NCI-H187 treated with DMSO at 0.1 percent for 48 hours (cell line): Measurements from ENCODE around the gene CEBPE.
"Not testable (repeated sequence)": the region's sequence is repeated elsewhere in the genome, so short reads cannot be mapped to it uniquely, and the experiment has no call there.

Experiments
- DNase-seq: peaks from one replicate; lab custom pipeline; 2025; lab: John Stamatoyannopoulos, UW

Gene CEBPE

DNA sequence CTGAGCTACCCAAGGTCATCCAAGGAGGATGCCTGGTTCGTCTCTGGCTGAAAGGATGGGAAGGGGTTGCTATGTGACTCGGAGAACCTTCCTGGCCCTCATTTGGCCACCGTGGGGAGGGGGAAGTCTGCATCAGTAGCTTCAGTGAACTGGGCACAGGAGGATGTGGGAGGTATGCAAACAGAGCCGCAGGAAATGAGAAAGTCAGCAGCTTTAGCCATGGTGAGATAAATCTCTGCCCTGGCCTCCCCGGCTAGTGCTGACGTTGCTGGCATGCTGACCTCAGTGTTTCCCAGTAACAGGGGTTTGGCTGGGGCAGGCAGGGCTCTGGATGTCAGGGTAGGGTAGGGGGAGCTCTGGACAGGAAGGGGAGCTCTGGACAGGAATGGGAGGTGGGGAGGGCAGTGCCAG, 2.3 kb upstream of the CEBPE start:
- DNase-seq, result no peak

DNA sequence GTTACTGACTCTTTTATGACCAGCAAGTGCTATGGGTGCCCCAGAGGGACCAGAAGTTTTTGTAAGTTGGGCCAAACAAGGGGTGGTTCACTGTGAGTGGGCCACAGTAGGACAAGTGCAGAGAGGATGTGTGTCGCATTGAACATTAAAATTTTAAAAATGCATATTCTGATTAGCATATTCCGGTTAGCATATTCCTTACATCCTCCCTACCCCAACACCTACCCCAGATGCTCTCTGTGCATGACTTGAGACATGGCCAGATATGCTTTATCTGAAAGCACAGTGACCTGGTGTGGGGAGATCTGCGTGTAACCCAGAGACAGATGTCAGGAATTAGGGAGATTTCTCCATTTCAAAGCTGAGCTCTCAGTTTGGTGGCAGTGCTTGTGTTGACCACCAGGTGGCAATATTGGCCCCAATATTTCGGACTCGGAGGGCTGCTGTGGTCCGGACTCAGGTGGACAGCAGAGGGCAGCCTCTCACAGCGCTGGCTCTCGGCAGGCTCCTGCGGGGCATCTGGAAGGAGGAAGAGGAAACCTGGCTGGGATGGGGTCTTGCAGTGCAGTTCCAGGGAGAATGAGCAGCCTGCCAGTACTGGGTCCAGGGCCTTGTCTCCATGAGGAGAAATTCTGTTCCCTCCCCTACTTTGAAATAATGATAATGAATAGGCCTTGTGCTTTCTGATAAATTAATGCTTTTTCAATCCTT, 1.6 kb upstream of the CEBPE start:
- peak; percentile 47 for DNase-seq

DNA sequence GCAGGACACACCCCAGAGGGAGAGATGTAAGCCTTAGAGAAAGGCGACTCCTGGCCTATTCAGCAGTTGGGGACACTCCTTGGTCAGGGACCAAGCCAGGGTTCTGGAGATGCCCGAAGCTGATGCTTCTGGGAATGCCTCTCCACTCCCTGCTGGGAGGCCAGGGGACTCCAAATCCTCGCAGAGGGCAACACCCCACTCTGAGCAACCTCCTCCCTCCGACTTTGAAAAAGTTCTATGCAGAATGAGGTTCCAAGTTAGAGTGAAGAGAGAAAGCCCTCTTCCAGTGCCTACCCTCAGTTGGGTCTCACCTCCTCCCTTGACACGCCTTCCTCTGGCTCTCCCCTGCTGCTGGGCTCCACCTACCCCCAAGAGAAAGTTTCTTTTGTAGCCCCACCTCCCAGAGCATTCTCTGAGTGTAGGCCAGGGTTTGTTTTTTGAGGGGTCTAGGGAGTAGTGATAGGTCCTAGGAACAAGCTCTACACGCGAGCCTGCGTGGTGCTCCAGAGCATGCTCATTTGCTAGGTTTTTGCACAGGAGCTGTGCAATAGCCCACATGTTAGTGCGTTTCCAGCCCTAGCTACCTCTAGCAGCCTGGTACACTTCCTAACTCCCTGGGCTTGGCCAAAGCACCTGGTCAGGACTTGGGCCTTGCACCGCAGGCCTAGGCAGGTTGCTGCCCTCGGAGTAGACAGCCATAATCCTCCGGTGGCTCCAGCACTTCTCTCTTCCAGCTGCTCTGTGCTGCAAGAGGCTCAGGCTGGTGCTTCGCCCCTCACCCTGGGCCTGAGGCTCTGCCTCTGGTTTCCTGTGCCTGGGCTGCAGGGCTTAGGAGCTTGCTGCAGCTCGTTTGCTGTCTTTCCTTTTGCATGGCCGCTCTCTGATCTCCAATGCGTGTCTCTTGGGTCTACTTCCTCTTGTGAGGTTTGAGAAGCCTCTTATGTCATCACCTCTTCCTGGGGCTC, 590 bp upstream of the CEBPE start:
- DNase-seq, result no peak

DNA sequence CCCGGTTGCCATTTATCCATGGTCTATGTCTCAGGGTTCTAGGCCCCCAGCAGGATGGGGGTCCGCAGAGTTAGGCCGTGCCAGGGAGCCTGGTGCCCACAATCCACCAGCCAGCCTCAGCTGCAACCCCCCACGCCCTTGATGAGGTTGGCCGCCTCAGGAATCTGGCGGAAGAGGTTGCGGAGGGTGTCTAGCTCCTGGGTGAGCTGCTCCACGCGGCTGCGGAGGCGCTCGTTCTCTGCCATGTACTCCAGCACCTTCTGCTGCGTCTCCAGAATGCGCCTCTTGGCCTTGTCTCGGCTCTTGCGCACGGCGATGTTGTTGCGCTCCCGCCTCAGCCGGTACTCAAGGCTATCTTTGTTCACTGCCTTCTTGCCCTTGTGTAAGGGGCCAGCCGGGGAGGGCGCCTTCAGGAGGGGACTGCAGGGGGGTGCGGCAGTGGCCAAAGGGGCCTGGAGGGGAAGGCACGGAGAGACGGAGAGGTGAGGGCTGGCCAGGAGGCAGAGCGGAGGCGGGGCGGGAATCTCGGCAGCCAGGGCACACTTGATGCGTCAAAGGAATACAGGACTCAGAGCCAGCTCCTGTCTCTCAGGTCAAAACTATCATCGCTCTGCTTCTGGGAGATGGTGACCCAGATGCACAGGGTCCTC, 1.6 kb downstream of the CEBPE start:
- DNase-seq, result no peak

DNA sequence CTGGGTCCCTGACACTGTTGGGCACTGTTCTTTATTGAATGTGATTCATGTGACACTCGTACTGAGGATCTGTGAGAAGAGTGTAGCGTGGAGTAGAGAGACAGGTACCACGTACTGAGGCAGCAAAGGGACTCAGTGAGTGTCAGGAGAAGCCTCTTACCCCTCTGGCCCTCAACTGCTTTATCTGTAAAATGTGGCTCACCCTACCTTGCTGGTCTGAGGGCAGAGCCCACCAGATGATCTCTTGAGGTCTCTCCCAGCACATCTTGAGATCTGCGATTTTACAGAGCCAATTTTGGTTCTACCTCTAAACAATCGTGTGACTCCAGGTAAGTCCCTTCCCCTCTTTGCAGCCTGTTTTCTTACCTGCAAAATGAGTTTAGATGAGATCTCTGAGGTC, 3.1 kb downstream of the CEBPE start:
- DNase-seq, result no peak

DNA sequence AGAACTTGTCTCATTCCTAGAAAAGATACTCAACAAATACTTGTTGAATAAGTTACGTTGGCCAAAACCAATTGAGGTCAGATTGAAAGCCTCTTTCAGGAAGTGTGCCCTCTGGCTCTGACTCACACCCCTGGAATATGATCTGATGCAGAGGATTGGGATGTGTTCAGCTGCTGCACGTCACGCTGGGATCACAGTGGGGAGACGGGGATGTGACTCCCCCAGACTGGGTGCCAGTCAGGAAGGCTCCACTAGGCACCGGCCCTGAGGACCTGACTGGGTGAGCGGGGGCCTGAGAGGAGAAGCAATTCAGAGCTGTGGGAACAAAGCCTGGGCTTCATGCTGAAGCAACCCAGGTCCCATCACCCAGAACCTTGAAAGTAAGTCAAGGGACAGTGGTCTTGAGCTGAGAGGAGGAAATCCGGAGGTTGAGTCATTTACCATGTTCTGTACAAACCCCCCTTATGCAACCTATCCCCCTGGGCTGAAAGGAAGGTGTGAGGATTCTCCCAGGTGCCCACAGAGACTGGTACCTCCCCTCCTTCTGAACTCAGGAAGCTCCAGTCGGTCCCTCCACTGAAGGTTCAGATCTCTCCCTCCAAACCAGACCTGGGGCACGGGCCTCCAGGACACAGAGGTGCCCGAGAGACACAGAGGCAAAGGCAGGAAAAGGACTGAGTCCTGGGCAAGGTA, 3.9 kb downstream of the CEBPE start:
- no peak for DNase-seq

DNA sequence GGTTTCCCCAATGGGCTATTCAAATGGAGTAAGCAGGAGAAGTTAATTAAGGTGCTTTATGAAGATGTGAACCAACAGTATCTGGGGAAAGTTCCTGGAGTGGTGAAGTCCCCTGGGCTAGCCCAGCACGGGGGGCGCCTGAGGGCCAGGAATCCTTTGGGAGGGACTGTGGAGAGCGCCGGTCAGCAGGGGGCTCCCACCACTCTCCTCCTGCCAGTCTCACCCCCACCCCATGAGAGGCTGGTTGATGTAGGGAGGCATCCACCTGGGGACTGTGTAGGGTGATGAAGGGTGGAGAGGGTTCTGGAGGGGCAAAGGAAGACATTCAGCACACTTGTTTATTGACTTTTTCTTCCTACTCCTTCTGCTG, 4.4 kb downstream of the CEBPE start:
- DNase-seq, result no peak

DNA sequence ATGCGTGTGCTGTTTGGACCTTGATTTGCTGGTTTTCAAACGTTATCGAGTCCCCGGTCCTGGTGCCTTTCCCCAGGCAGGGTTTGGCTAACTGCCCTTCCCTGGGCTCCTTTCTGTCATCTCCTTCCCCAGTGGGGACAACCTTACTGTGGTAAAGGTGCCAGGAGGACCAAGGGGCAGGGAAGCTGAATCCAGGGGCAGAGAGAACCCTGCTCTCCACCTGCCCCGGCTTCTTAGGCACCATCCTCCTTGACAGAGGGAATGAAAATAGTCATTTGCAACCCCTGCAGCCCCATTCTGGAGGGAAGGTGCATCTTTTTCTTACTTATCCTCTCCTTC, 5.0 kb downstream of the CEBPE start:
- no peak for DNase-seq

DNA sequence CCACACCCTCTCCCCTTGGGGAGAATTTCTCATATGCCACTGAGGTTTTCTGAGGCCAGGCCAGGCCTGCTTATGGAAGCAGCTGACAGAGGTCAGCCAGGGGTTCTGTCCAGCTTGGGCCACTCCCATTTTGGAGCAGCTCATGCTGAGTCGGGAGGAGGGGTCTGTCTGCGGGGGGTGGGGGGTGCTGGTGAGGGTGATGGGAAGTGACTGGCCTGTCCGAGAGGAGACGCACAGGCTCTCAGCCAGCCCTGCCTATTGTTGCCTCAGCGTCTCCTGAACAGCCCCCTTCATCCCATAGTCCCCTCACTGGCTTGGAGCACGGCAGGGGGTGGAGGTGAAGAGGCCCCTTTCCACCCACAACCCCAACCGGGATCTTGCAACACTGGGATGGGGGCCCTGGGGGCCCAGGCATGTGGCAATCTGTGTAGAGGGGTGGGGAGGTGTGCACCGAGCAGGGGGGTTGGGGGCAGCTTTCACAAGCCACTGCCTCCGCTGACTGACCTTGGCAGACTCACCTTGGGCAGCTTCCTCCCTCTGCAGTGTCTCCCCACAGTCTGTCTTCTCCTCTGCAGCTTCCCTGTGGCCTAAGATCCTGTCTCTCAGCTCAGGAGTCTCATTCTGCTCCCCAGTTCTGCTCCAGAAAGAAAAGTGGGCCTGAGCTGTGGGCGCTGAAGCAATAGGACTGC, 5.5 kb downstream of the CEBPE start:
- no peak for DNase-seq

DNA sequence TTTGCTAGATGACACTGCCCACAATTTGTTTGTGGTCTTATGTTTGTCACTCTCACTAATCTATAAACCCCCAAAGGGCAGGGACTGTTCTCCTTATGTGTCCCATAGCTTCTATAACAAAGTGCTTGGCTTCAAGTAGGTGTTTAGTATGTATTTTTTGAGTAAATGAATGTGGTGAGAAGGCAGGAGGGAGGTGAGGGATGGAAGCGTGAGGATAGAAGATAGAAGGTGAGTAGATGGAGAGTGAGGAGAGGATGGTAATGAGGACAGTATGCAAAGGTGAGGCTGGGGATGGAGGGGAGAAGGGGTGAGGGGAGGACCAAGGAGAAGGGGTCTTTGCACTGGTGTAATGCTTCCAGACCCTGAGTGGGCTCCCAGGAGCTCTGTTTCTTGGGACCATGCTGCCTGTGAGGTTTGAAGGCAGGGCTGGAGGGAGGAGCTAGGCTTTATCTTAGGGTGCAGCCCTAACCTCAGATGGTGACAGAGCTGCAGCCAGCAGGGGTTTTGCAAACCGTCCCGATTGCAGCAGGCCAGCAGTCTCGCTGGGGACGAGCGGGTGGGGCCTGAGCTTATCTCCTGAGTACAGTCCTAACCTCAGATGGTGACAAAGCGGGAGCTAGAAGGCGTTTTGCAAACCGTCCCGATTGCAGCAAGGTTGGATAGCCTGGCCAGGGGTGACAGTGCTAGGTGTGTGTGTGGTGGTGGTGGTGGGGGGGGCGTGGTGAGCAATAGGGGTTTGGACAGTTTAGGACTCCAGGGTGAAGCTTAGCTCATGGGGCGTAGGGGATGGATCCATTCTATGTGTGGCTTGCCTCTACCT, 6.5 kb downstream of the CEBPE start:
- DNase-seq, result no peak

DNA sequence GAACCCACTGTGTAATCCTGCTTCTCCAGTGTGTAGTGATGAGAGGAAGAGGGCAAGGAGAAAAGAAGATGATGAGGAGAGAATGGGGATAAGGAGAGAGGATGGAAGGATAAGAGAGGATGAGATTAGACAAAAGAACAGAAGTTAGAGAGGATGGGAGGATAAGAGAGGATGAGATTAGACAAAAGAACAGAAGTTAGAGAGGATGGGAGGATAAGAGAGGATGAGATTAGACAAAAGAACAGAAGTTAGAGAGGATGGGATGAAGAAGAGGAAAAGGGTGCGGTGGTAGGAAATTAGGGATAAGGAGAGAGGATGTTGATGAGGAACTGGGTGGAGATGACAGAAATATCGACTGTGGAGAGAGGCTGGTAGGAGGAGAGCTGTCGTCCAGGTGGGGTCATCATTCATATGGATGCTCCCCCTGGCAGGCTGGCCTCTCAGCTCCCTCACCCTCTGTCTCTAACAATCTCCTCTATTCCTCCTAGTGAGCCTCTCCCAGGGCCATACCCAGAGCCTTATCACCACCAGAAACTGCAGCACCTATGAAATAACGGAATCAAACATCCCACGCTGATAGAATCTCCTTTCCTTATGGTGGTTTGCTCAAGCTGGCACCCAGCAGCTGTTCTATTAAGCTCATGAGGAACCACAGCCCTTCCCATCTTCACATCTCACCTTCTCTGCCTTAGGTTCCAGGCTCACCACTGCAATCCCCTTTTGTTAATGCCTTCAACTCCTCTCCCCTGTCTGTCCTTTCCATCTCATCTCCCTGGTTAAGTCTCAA, 8.3 kb downstream of the CEBPE start:
- DNase-seq, result no peak

DNA sequence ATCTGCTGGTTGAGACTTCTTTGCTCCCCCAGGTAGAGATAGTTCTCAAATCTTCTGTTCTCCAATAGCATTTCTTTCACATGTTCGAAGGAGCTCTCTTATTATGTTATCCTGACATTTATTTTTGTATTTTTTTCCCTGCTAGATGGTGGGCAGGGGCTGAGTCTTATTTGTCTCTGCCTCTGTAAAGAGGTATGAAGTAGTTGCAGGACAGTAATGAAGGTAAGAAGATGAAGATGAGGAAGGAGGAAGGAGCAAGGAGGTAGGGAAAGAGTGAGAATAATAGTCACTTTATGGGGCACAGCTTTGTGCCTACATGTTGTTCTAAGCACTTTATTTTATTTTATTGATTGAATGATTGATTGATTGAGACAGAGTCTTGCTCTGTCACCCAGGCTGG, 9.3 kb downstream of the CEBPE start:
- no peak for DNase-seq

DNA sequence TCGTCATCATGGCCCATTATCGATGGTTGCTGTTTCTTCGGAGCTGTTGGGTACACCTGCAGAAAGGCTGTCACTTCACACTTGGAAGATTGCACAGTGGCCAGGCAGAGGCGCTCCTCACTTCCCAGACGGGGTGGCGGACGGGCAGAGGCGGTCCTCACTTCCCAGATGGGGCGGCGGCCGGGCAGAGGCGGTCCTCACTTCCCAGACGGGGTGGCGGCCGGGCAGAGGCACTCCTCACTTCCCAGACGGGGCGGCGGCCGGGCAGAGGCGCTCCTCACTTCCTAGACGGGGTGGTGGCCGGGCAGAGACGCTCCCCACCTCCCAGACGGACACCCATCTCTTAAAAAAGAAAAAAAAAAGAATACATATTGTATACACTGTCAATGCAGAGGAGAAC, 10.9 kb downstream of the CEBPE start:
- DNase-seq, result not testable (repeated sequence)

DNA sequence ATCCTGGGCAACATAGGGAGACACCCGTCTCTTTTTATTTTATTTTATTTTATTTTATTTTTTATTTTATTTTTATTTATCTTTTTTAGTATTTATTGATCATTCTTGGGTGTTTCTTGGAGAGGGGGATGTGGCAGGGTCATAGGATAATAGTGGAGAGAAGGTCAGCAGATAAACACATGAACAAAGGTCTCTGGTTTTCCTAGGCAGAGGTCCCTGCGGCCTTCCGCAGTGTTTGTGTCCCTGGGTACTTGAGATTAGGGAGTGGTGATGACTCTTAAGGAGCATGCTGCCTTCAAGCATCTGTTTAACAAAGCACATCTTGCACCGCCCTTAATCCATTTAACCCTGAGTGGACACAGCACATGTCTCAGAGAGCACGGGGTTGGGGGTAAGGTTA, 11.4 kb downstream of the CEBPE start:
- not testable (repeated sequence) for DNase-seq

DNA sequence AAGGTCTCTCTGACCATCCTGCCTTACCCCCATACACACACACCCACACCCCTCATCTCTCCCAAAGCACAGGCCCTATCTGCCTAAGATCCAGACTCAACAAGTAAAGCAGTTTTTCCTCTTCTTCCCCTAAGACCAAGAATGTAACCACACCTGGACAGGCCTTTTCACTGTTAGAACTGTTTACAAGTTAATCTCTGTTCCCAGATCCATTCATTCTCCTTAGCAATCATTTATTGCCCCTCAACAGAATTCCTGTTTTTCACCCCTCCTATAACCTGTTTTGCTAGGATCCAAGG, 12.4 kb downstream of the CEBPE start:
- DNase-seq, result no peak

DNA sequence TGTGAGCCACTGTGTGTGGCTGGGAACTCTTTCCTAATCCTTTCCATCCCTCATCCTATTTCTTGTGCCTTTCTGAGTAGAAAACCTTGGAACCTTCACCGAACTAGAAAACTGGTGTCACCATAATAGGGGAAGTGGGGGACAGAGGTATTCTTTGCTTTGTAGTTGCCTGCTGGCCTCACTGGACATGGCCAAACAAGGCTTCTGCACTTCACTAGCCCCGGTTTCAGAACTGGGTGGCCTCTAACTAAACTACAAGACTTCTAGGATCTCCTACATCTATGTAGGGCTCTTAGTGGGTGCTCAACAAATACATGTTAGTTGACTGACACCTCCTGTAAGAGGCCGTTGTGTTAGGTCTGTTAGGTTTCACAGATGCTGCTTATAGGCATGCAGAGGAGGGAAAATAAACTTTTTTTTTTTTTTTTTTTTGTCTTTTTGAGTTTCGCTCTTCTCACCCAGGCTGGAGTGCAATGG, 13.7 kb downstream of the CEBPE start:
- no peak for DNase-seq

DNA sequence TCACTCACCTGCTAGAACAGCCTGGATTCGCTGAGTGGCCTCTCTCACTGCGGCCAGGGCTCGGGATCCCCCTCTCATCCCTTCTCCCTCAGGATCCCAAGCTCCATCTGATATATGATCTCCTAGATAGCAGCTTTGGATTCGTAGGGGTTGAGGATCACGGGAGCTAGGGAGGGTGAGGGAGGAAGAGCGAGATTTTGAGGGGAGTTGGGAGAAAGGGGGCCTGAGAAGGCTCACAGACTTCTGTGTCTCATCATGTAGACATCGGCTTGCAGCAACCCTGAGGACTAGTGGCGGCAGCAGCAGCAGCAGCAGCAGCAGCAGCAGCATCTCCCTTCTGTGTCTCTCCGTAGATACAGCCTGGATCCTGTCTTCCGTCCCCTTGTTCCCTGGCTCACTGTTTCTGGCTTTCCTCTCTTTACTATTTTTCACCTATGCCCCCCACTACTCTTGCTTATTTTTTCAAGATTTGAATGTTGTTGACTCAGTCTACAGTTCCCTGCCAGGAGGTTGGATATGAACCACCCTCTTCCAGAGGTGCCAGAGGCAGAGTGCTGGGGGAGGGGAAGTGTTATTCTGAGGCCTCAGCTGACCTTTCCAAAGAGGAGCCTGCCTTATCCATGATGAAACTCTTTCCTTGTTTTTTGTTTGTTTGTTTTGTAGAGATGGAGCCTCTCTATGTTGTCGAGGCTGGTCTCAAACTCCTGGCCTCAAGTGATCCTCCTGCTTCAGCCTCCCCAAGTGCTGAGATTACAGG, 14.3 kb downstream of the CEBPE start, which contains the start of gene CIROP:
CIROP (minus strand) TSS at position 399 of the 757 bp plus-strand sequence; CDS start at position 330, 69 bp downstream.
- DNase-seq, result no peak

DNA sequence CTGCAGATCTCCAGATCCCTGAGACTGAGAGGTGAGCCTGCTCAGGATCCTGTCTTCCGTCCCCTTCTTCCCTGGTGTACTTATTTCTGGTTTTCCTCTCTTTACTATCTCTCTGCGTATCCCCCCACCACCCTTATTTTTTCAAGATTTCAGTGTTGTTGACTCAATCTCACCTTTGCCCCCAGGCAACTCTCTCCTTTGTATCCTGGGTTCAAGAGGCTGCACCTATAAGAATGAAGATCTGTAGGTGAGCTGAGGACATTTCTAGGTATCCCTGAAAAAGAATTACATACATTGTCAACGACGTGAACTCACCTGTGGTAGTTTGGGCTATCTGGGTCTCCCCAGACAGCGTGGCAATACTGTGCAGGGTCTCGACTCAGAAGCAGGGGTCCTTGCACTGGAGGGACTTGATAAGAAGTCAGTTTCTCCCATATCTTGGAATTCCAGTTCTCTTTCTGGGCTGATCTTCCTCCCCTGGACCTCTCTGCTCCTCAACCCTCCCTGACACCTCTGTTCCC, 14.9 kb downstream of the CEBPE start:
- DNase-seq, result no peak

DNA sequence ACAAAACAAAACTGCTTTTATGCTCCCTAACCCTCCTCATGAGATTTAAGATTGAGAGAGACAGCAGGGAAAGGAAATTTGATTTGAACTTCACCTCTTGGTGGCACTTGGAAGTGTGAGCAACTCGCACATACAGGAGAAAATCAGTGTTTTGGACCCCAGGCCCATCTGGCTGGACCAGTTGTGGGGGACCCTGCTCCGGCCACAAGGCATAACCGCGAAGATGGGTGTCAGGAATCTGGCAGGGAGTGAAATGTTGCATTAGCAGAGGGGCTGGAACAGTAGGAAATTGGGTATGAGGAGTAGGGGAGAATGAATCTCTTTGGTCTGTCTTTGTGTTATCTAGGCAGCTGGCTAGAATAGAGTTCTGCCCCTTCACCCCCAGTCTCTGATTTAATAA, 15.5 kb downstream of the CEBPE start:
- DNase-seq, result no peak
